Stomach (tissue), 4 donors: Measurements from ENCODE around the gene NSD2.

Experiments used
- POLR2A ChIP-seq, 4 donors: fragments of 450-650 bp; IDR thresholded peaks; one replicate each; pipeline ENCODE4 v1.6.1; 2016; ENCODE audit warnings: antibody characterized with exemption in 4 of 4, control low read depth in 2 of 4, mild to moderate bottlenecking in 1 of 4, moderate library complexity in 1 of 4
- TF ChIP-seq, protein P1 (sequence below), 7 experiments: fragments of 450-650 bp in 4 of 7; fragments of 200-600 bp in 3 of 7; sonication (generic) in 3 of 7; IDR thresholded peaks; one replicate each; pipeline ENCODE4 v1.5.1; 2016 to 2019; ENCODE audit warnings: antibody characterized with exemption in 7 of 7, control low read depth in 2 of 7, mild to moderate bottlenecking in 1 of 7

DNA sequence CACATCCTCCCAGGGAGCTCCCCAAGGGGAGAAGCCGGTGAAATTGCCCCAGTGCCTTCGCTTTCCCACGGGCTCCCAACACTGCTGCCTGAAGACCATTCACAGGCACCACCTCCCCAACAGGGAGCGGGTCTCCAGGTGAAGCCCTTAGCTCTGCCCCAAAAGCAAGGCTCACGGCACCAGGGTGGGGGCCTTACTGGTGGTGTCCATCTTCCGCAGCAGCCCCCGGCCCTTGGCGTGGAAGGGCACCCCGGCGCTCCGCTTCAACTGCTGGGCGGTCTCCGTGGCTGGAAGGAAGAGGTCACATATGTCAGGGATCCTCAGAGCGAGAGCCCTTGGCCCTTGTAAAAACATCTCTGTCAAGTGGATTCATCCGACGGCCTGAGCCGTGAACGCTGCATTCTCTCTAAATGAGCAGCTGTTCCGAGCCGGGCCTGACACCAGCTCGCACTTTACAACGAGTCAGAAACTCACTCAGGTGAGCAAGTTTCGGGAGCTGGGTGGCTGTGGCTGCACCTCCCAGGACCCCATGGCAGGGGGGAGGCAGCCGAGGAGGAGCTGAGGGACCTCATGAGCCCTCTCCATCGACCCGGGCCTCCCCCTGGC lies 116.6 kb downstream of the NSD2 start:
- TF ChIP-seq, protein P1, sequence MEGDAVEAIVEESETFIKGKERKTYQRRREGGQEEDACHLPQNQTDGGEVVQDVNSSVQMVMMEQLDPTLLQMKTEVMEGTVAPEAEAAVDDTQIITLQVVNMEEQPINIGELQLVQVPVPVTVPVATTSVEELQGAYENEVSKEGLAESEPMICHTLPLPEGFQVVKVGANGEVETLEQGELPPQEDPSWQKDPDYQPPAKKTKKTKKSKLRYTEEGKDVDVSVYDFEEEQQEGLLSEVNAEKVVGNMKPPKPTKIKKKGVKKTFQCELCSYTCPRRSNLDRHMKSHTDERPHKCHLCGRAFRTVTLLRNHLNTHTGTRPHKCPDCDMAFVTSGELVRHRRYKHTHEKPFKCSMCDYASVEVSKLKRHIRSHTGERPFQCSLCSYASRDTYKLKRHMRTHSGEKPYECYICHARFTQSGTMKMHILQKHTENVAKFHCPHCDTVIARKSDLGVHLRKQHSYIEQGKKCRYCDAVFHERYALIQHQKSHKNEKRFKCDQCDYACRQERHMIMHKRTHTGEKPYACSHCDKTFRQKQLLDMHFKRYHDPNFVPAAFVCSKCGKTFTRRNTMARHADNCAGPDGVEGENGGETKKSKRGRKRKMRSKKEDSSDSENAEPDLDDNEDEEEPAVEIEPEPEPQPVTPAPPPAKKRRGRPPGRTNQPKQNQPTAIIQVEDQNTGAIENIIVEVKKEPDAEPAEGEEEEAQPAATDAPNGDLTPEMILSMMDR (IDR thresholded peaks at IDR 0.05), result no peak
- TF ChIP-seq POLR2A (IDR thresholded peaks at IDR 0.05), result no peak
